Fibroblast of lung (primary cell): ENCODE measurements around the gene HAO1. TPM values are rescaled to one million over a fixed set of nuclear protein-coding genes. Genes with fewer than 3 reads are reported as not detected.

Source experiments
- DNase-seq, 2 donors: peaks; one replicate each; pipeline versions ENCODE4 v3.0.0 to v3.0.0-alpha.2; 2010; ENCODE audit warnings: low read depth in 2 of 2
- H2AFZ ChIP-seq: 2 replicates; pipeline ENCODE4 v1.5.1; 2012; ENCODE audit warnings: low read length, control low read depth, inconsistent platforms
- H3K27ac ChIP-seq: 2 replicates; pipeline ENCODE4 v1.5.1; 2011; ENCODE audit warnings: low read length, control low read depth; ENCODE audit not compliant: insufficient read depth
- H3K27me3 ChIP-seq: 2 replicates; pipeline ENCODE4 v1.5.1; 2011; ENCODE audit warnings: mild to moderate bottlenecking, low read length; ENCODE audit not compliant: control insufficient read depth, insufficient read depth
- H3K36me3 ChIP-seq: 2 replicates; pipeline ENCODE4 v1.5.1; 2011; ENCODE audit warnings: low read length; ENCODE audit not compliant: control insufficient read depth, insufficient read depth
- H3K4me1 ChIP-seq: 2 replicates; pipeline ENCODE4 v1.5.1; 2011; ENCODE audit warnings: low read length; ENCODE audit not compliant: control insufficient read depth, insufficient read depth; ENCODE audit errors: extremely low read depth
- H3K4me2 ChIP-seq: 2 replicates; pipeline ENCODE4 v1.5.1; 2011; ENCODE audit warnings: low read length, control low read depth; ENCODE audit not compliant: insufficient read depth; ENCODE audit errors: extremely low read depth
- H3K4me3 ChIP-seq, 4 experiments: fragments of 200-600 bp in 1 of 4; sonication (generic) in 1 of 4; replicated peaks in 1 of 4; 2 replicates each; pipeline ENCODE4 v1.5.1; 2011 to 2016; ENCODE audit warnings: low read length in 4 of 4, low read depth in 3 of 4, mild to moderate bottlenecking in 3 of 4, control low read depth in 2 of 4, inconsistent platforms in 1 of 4, mixed read lengths in 1 of 4; ENCODE audit not compliant: insufficient read depth in 1 of 4; ENCODE audit errors: control extremely low read depth in 1 of 4
- H3K79me2 ChIP-seq: 2 replicates; pipeline ENCODE4 v1.5.1; 2012; ENCODE audit warnings: mild to moderate bottlenecking, low read length, inconsistent platforms; ENCODE audit not compliant: control insufficient read depth, insufficient read depth
- H3K9ac ChIP-seq: 2 replicates; pipeline ENCODE4 v1.5.1; 2011; ENCODE audit warnings: mild to moderate bottlenecking, low read length, control low read depth; ENCODE audit not compliant: insufficient read depth
- H3K9me3 ChIP-seq: 2 replicates; pipeline ENCODE4 v1.5.1; 2012; ENCODE audit warnings: low read depth, low read length; ENCODE audit not compliant: control insufficient read depth, insufficient read depth
- H4K20me1 ChIP-seq: 2 replicates; pipeline ENCODE4 v1.5.1; 2011; ENCODE audit warnings: low read length; ENCODE audit not compliant: control insufficient read depth, insufficient read depth; ENCODE audit errors: extremely low read depth
- EZH2 ChIP-seq: IDR thresholded peaks from 2 replicates; pipeline ENCODE4 v1.5.1; 2012; ENCODE audit warnings: low read length, control low read depth, mild to moderate bottlenecking; ENCODE audit errors: missing control alignments
- polyA plus RNA-seq, 2 donors: library from polyadenylated mRNA; depleted of rRNA in 1 of 2; stranded (reverse) in 1 of 2; unstranded in 1 of 2; fragments of >200 nt; gene quantifications; 2 replicates each; pipeline ENCODE4 v1.2.1, GENCODE V29; 2011 to 2012; ENCODE audit warnings: missing spikeins in 1 of 2
- total RNA-seq: library from RNA; depleted of rRNA; stranded (reverse); fragments of >200 nt; gene quantifications from 2 replicates; pipeline ENCODE4 v1.2.1, GENCODE V29; 2014
- TF ChIP-seq, protein P1 (sequence below), 2 donors: IDR thresholded peaks in 1 of 2; conservative IDR thresholded peaks in 1 of 2; 1 replicate in 1 of 2; 2 replicates in 1 of 2; pipeline ENCODE4 v1.5.1; 2011 to 2012; ENCODE audit warnings: low read length in 2 of 2, control low read depth in 1 of 2, inconsistent platforms in 1 of 2, low read depth in 1 of 2, mild to moderate bottlenecking in 1 of 2

Gene HAO1
- total and polyA plus RNA-seq, 2 donors (not counting 1 experiment from before 2014, with no cell fraction given) = not detected

DNA sequence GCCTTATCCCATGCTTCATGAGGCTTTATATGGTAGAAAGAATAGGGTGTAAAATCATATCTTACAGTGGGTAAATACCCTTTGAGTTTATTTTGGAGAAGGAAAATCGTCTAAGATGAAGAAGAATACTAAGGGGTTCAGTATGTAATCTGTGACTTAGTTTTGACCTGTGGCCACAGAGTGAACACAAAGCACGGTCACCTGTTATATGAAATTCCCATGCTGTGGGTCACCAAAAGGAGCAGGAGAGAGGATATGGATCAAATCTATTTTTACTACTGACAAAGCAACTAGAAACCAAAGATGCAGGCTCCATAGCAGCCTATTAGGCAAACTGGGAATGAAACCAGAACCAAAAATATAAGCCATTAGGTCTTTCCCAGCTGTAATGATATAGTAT lies 3.6 kb upstream of the HAO1 start:
- H3K36me3 ChIP-seq = no peaks in the 10 kb centered on the region
- no peak for DNase-seq
- H3K27ac ChIP-seq = no peak overlapping the region
- H3K79me2 ChIP-seq = no peaks in the 10 kb centered on the region
- H2AFZ ChIP-seq = no peak overlapping the region
- no peaks in the 10 kb centered on the region for H3K27me3 ChIP-seq
- no peak overlapping the region for H3K4me2 ChIP-seq
- TF ChIP-seq EZH2 = no peak
- H3K4me1 ChIP-seq = no peaks in the 10 kb centered on the region
- H4K20me1 ChIP-seq = no peaks in the 10 kb centered on the region
- no peak overlapping the region for H3K9ac ChIP-seq
- no peaks in the 10 kb centered on the region for H3K9me3 ChIP-seq
- H3K4me3 ChIP-seq = no peak overlapping the region

DNA sequence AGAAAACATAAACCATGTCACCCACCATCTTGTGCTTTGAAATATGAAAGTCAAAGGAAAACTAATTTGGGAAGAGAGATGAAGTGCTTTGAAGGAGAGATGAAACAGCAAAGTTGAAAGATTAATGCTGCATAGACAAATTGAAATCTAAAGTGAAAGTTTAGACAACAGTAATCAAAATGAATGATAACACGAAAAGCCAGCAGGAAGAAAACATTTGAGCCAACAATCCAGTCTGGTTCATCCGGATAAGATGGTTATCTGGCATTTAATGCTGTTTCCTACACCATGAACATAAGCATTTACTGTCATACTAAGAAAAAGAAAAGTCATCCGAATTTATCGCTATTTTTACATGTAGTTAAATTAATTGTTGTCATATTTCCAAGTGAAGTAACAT lies 595 bp downstream of the HAO1 start:
- Histone ChIP-seq H3K9me3 (no peaks in the 10 kb centered on the region), H3K27me3 (no peaks in the 10 kb centered on the region), H4K20me1 (no peaks in the 10 kb centered on the region), H3K4me1 (no peaks in the 10 kb centered on the region), H3K79me2 (no peaks in the 10 kb centered on the region), H3K4me2 (no peak overlapping the region), H3K4me3 (no peak overlapping the region), H3K27ac (no peak overlapping the region), H3K36me3 (no peaks in the 10 kb centered on the region), H2AFZ (no peak overlapping the region), H3K9ac (no peak overlapping the region)
- TF ChIP-seq, protein P1, sequence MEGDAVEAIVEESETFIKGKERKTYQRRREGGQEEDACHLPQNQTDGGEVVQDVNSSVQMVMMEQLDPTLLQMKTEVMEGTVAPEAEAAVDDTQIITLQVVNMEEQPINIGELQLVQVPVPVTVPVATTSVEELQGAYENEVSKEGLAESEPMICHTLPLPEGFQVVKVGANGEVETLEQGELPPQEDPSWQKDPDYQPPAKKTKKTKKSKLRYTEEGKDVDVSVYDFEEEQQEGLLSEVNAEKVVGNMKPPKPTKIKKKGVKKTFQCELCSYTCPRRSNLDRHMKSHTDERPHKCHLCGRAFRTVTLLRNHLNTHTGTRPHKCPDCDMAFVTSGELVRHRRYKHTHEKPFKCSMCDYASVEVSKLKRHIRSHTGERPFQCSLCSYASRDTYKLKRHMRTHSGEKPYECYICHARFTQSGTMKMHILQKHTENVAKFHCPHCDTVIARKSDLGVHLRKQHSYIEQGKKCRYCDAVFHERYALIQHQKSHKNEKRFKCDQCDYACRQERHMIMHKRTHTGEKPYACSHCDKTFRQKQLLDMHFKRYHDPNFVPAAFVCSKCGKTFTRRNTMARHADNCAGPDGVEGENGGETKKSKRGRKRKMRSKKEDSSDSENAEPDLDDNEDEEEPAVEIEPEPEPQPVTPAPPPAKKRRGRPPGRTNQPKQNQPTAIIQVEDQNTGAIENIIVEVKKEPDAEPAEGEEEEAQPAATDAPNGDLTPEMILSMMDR (conservative IDR thresholded peaks at IDR 0.05 in 1 of 2, IDR thresholded peaks at IDR 0.05 in 1 of 2; ENCODE audit: low read depth in 1 of 2, low read length in 2 of 2) = no peak
- TF ChIP-seq EZH2 = no peak
- no peak for DNase-seq

DNA sequence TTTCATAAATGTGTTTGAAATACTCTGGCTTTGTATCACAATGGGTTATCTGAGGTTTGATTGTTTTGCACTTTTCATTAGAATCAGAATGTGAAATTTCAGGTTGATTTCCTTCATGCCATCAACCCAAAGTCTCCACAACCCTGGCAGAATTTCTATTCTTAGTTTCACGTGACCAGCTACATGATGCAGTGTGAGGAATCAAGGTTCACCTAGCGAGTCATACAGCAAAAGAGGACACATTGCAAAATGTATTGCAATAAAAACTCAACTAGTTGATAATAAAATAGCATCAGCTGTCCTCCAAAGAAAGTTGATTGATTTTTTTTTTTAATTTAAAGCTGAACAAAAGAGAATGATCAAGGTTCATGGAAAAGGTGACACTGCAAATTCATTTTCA lies 2.2 kb downstream of the HAO1 start:
- H3K9ac ChIP-seq = no peak overlapping the region
- TF ChIP-seq, protein P1 (conservative IDR thresholded peaks at IDR 0.05 in 1 of 2, IDR thresholded peaks at IDR 0.05 in 1 of 2; ENCODE audit: low read depth in 1 of 2, low read length in 2 of 2) = no peak
- no peak for TF ChIP-seq EZH2
- H3K4me3 ChIP-seq = no peak overlapping the region
- DNase-seq = no peak
- no peaks in the 10 kb centered on the region for H4K20me1 ChIP-seq
- H3K4me1 ChIP-seq = no peaks in the 10 kb centered on the region
- no peak overlapping the region for H3K27ac ChIP-seq
- H3K79me2 ChIP-seq = no peaks in the 10 kb centered on the region
- H2AFZ ChIP-seq = no peak overlapping the region
- H3K36me3 ChIP-seq = no peaks in the 10 kb centered on the region
- no peaks in the 10 kb centered on the region for H3K27me3 ChIP-seq
- no peak overlapping the region for H3K4me2 ChIP-seq
- H3K9me3 ChIP-seq = no peaks in the 10 kb centered on the region
